Measurements from ENCODE around the gene GPR55. TPM values are rescaled to one million over a fixed set of nuclear protein-coding genes. Genes with fewer than 3 reads are reported as not detected.

The GPR55 gene
- total and polyA plus RNA-seq, 3 donors from 2014 or later: 10.9 to 14.7 (median 12.3) TPM

- H3K9me3 ChIP-seq: no peaks in the 10 kb centered on the region
- H3K4me3 ChIP-seq: no peak overlapping the region
- no peaks in the 10 kb centered on the region for H3K27me3 ChIP-seq
- intact Hi-C loops (cut with DNase I; ENCODE audit: low total_unique reads): no loop called here
- H3K4me1 ChIP-seq: peaks cover 17% of the 10 kb centered on the region
- H3K27ac ChIP-seq: no peak overlapping the region
- DNase-seq: no peak
- H3K36me3 ChIP-seq (ENCODE audit: low read depth, missing control alignments): no peaks in the 10 kb centered on the region
- WGBS, 2 donors: 93 to 97% methylated on average over 8 to 12 of the region's 12 CpGs
- no peak for TF ChIP-seq POLR2A (IDR thresholded peaks at IDR 0.05)
- TF ChIP-seq, protein P1, sequence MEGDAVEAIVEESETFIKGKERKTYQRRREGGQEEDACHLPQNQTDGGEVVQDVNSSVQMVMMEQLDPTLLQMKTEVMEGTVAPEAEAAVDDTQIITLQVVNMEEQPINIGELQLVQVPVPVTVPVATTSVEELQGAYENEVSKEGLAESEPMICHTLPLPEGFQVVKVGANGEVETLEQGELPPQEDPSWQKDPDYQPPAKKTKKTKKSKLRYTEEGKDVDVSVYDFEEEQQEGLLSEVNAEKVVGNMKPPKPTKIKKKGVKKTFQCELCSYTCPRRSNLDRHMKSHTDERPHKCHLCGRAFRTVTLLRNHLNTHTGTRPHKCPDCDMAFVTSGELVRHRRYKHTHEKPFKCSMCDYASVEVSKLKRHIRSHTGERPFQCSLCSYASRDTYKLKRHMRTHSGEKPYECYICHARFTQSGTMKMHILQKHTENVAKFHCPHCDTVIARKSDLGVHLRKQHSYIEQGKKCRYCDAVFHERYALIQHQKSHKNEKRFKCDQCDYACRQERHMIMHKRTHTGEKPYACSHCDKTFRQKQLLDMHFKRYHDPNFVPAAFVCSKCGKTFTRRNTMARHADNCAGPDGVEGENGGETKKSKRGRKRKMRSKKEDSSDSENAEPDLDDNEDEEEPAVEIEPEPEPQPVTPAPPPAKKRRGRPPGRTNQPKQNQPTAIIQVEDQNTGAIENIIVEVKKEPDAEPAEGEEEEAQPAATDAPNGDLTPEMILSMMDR (IDR thresholded peaks at IDR 0.05): no peak
Measured at GRCh38 chr2:230928701-230929380, 3.8 kb upstream of the GPR55 start.

GRCh38 chr2:230927711-230928341 lies 2.8 kb upstream of the GPR55 start:
- Histone ChIP-seq H3K36me3 (ENCODE audit: low read depth, missing control alignments) (no peaks in the 10 kb centered on the region), H3K27me3 (no peaks in the 10 kb centered on the region), H3K4me1 (peaks cover 13% of the 10 kb centered on the region), H3K27ac (no peak overlapping the region), H3K9me3 (no peaks in the 10 kb centered on the region), H3K4me3 (no peak overlapping the region)
- 94 to 96% methylated on average over 8 to 14 of the region's 14 CpGs for WGBS, 2 donors
- DNase-seq: no peak
- TF ChIP-seq POLR2A (IDR thresholded peaks at IDR 0.05): no peak
- TF ChIP-seq, protein P1 (IDR thresholded peaks at IDR 0.05): no peak
- intact Hi-C loops (cut with DNase I; ENCODE audit: low total_unique reads): no loop called here

GRCh38 chr2:230925879-230926765 lies 1.1 kb upstream of the GPR55 start:
- TF ChIP-seq, protein P1 (IDR thresholded peaks at IDR 0.05): no peak
- no peak for TF ChIP-seq POLR2A (IDR thresholded peaks at IDR 0.05)
- Histone ChIP-seq H3K27ac (no peak overlapping the region), H3K36me3 (ENCODE audit: low read depth, missing control alignments) (no peaks in the 10 kb centered on the region), H3K4me3 (no peak overlapping the region), H3K27me3 (no peaks in the 10 kb centered on the region), H3K9me3 (no peaks in the 10 kb centered on the region), H3K4me1 (peaks cover 7% of the 10 kb centered on the region)
- 92% methylated on average over 4 to 10 of the region's 11 CpGs for WGBS, 2 donors
- intact Hi-C loops (cut with DNase I; ENCODE audit: low total_unique reads): no loop called here
- no peak for DNase-seq

DNA sequence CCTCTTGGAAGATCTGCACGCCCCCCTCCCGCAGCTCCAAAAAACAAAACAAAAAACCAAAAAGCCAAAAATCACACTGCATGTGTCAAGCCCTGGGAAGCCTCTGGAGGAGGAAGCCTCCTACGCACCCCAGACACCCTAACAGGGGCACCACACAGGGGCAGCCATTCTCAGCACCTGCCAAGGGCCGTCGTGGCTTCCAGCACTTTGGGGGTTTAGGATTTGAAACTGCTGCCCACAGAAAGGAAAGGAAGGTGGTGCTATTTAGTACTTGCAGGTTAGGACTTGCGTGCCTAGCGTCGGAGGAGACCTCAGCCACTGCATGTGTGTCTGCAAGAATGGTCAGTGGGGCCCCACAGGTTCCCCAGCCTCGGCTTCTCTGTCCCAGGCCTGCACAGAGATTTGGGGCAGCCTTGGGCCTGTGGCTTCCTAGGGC lies 419 bp upstream of the GPR55 start:
- no peak for DNase-seq
- Histone ChIP-seq H3K27me3 (no peaks in the 10 kb centered on the region), H3K4me1 (peaks cover 6% of the 10 kb centered on the region), H3K9me3 (no peaks in the 10 kb centered on the region), H3K4me3 (no peak overlapping the region), H3K27ac (no peak overlapping the region), H3K36me3 (ENCODE audit: low read depth, missing control alignments) (no peaks in the 10 kb centered on the region)
- intact Hi-C loops (cut with DNase I; ENCODE audit: low total_unique reads): no loop called here
- TF ChIP-seq POLR2A (IDR thresholded peaks at IDR 0.05): no peak
- TF ChIP-seq, protein P1 (IDR thresholded peaks at IDR 0.05): no peak
- WGBS, 2 donors: 79 to 82% methylated on average over 9 of the region's 9 CpGs
